HG03175 (cell line): ENCODE results near the gene PMAIP1.

ENCODE experiments used
- ATAC-seq: cut with Tn5 transposase; IDR thresholded peaks from one replicate; pipeline ENCODE4 v1.9.1; 2021; ENCODE audit warnings: mild to moderate bottlenecking, moderate library complexity; ENCODE audit not compliant: unreplicated experiment

PMAIP1 gene

GRCh38 chr18:59911600-59911999 lies 11.8 kb downstream of the PMAIP1 start:
- ATAC-seq = no peak

GRCh38 chr18:59912007-59912550 lies 12.3 kb downstream of the PMAIP1 start:
- no peak for ATAC-seq

- no peak for ATAC-seq
Measured at GRCh38 chr18:59915606-59916005, 15.8 kb downstream of the PMAIP1 start.

GRCh38 chr18:59916746-59917145 lies 16.9 kb downstream of the PMAIP1 start:
- ATAC-seq = no peak

- ATAC-seq = no peak
Measured at GRCh38 chr18:59917422-59917821, 17.6 kb downstream of the PMAIP1 start.

- ATAC-seq = peak; percentile 46
Measured at GRCh38 chr18:59918320-59918755, 18.5 kb downstream of the PMAIP1 start.

- no peak for ATAC-seq
Measured at GRCh38 chr18:59918997-59919396, 19.2 kb downstream of the PMAIP1 start.

GRCh38 chr18:59921384-59921891 lies 21.6 kb downstream of the PMAIP1 start:
- ATAC-seq = peak; percentile 42

GRCh38 chr18:59923539-59924196 lies 23.9 kb downstream of the PMAIP1 start:
- peak; percentile 46 for ATAC-seq

GRCh38 chr18:59926131-59926530 lies 26.3 kb downstream of the PMAIP1 start:
- no peak for ATAC-seq

- ATAC-seq = peak; percentile 63
Measured at GRCh38 chr18:59927246-59927825, 27.5 kb downstream of the PMAIP1 start.

GRCh38 chr18:59928201-59928600 lies 28.4 kb downstream of the PMAIP1 start:
- ATAC-seq = no peak

- ATAC-seq = no peak
Measured at GRCh38 chr18:59929621-59930295, 30.0 kb downstream of the PMAIP1 start.

- ATAC-seq = no peak
Measured at GRCh38 chr18:59932401-59932800, 32.6 kb downstream of the PMAIP1 start.

GRCh38 chr18:59938676-59939075 lies 38.9 kb downstream of the PMAIP1 start:
- ATAC-seq = no peak

- ATAC-seq = no peak
Measured at GRCh38 chr18:59939127-59939526, 39.3 kb downstream of the PMAIP1 start.

GRCh38 chr18:59940068-59940467 lies 40.3 kb downstream of the PMAIP1 start:
- no peak for ATAC-seq

- ATAC-seq = no peak
Measured at GRCh38 chr18:59941331-59941730, 41.5 kb downstream of the PMAIP1 start.

GRCh38 chr18:59942601-59943000 lies 42.8 kb downstream of the PMAIP1 start:
- no peak for ATAC-seq

GRCh38 chr18:59945544-59945943 lies 45.7 kb downstream of the PMAIP1 start:
- no peak for ATAC-seq

- peak; percentile 42 for ATAC-seq
Measured at GRCh38 chr18:59950215-59950944, 50.6 kb downstream of the PMAIP1 start.
